ENCODE data around the gene ZNF253.

GRCh38 chr19:19820774-19821320 lies 44.8 kb upstream of the ZNF253 start:
- TF ChIP-seq, protein P1, sequence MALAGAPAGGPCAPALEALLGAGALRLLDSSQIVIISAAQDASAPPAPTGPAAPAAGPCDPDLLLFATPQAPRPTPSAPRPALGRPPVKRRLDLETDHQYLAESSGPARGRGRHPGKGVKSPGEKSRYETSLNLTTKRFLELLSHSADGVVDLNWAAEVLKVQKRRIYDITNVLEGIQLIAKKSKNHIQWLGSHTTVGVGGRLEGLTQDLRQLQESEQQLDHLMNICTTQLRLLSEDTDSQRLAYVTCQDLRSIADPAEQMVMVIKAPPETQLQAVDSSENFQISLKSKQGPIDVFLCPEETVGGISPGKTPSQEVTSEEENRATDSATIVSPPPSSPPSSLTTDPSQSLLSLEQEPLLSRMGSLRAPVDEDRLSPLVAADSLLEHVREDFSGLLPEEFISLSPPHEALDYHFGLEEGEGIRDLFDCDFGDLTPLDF (CRISPR knock-in tag; IDR thresholded peaks at IDR 0.05), result no peak
- no peak for TF ChIP-seq ZNF552 (CRISPR knock-in tag; IDR thresholded peaks at IDR 0.05; ENCODE audit: borderline replicate concordance)
- TF ChIP-seq, protein P2, sequence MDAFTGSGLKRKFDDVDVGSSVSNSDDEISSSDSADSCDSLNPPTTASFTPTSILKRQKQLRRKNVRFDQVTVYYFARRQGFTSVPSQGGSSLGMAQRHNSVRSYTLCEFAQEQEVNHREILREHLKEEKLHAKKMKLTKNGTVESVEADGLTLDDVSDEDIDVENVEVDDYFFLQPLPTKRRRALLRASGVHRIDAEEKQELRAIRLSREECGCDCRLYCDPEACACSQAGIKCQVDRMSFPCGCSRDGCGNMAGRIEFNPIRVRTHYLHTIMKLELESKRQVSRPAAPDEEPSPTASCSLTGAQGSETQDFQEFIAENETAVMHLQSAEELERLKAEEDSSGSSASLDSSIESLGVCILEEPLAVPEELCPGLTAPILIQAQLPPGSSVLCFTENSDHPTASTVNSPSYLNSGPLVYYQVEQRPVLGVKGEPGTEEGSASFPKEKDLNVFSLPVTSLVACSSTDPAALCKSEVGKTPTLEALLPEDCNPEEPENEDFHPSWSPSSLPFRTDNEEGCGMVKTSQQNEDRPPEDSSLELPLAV (CRISPR knock-in tag; conservative IDR thresholded peaks at IDR 0.05; ENCODE audit: low read depth), result no peak
- no peak for TF ChIP-seq ZNF138 (CRISPR knock-in tag; IDR thresholded peaks at IDR 0.05; ENCODE audit: low read depth)
- no peak for TF ChIP-seq ZKSCAN1 (IDR thresholded peaks at IDR 0.05; ENCODE audit: low read length)

Data from HepG2 (cell line).